Activated CD4-positive, alpha-beta T cell treated with anti-CD3 and anti-CD28 coated beads, Interleukin-2, amount 10 ng/mL, durations not matched to agents 24 days and 14 days (primary cell): ENCODE results near the gene ATP8B1. TPM values are rescaled to one million over a fixed set of nuclear protein-coding genes. Genes with fewer than 3 reads are reported as not detected.
"Not testable (repeated sequence)": the region's sequence is repeated elsewhere in the genome, so short reads cannot be mapped to it uniquely, and the experiment has no call there.

Experiments used
- DNase-seq: peaks from one replicate; pipeline ENCODE4 v3.0.0; 2022
- H3K27ac Mint-ChIP-seq: one replicate; pipeline ENCODE4 v1.8.0; 2022; ENCODE audit warnings: mild to moderate bottlenecking, mixed read lengths
- H3K27me3 Mint-ChIP-seq: one replicate; pipeline ENCODE4 v1.8.0; 2022; ENCODE audit warnings: mixed read lengths
- H3K36me3 Mint-ChIP-seq: one replicate; pipeline ENCODE4 v1.8.0; 2022; ENCODE audit warnings: low read depth, mild to moderate bottlenecking, mixed read lengths
- H3K4me1 Mint-ChIP-seq: one replicate; pipeline ENCODE4 v1.8.0; 2021; ENCODE audit warnings: mixed read lengths
- H3K4me3 Mint-ChIP-seq: one replicate; pipeline ENCODE4 v1.8.0; 2022; ENCODE audit warnings: mild to moderate bottlenecking, moderate library complexity, mixed read lengths
- H3K9me3 Mint-ChIP-seq: one replicate; pipeline ENCODE4 v1.8.0; 2021; ENCODE audit warnings: mixed read lengths
- intact Hi-C: fragments of 100-400 bp; cut with micrococcal nuclease; formaldehyde crosslinking; loops from one replicate; pipeline ENCODE4 v1.15.1; 2023
- total RNA-seq: library from RNA; stranded (reverse); gene quantifications from 2 replicates; pipeline ENCODE4 v1.2.3, GENCODE V29; 2022

Gene ATP8B1
- total RNA-seq, 1 donor from 2014 or later = not detected

DNA sequence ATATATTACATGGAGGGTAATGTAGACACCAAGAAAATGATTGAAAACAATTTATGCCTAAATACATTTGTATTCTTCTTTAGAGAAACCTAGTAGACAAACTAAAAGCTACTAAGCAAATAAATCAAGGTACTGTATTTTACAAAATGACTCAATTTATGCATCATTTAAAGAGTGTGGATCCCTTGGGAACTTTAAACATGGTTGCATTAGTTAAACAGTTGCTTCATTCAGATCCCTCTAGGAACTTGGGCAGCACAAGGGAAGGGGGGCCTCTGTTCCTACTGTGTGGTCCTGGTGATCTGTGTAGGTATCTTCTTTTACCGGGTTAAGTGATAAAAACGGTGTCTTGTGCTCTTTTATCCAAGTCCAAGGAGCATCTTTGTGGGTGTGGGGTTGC lies 31.5 kb upstream of the ATP8B1 start:
- no peak overlapping the region for H3K27ac Mint-ChIP-seq
- intact Hi-C loops = loop anchor here (5.0 to 10.0 kb wide), 2 partner anchors 82 to 1520 kb away; partner anchors contain the start of gene LMAN1
- H3K4me1 Mint-ChIP-seq = peaks cover 32% of the 10 kb centered on the region
- H3K4me3 Mint-ChIP-seq = no peak overlapping the region
- peaks cover 24% of the 10 kb centered on the region for H3K9me3 Mint-ChIP-seq
- DNase-seq = no peak
- H3K36me3 Mint-ChIP-seq = peaks cover 5% of the 10 kb centered on the region
- H3K27me3 Mint-ChIP-seq = peaks cover 11% of the 10 kb centered on the region

DNA sequence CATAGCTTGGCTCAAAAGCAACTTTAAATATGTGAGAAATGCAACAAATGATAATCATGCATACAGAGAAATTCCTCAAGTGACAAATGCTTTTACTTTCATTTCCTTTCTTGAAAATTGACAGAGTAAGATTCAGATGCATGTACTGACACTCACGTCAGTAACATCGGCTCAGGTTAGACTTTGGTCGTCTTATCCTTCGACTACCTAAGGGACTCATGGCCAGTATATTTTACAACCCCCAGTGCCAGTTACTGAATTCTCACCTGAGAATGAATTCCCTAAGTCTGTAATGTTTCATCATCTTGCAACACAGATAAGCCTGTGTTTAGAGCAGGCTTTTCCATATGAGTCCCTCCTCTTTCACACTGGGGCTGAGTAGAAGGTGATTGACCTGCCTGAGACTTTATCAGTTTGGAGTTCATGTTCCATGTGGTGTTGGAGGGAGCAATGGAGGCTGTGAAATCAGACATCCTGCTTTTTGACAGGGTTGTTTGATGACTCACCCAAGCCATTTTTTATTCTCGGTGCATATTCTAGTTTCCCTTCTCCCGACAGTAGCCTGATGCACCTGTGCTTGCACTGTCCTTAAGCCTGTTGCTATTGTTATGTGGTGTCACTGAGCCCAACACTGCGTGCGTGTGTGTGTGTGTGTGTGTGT lies 30.5 kb upstream of the ATP8B1 start:
- Mint-ChIP-seq H3K9me3 (peaks cover 23% of the 10 kb centered on the region), H3K4me1 (peaks cover 31% of the 10 kb centered on the region), H3K27ac (peak overlapping the region; percentile 46), H3K4me3 (peak overlapping the region; percentile 70), H3K36me3 (peaks cover 5% of the 10 kb centered on the region), H3K27me3 (peaks cover 15% of the 10 kb centered on the region)
- intact Hi-C loops = loop anchor here (1.0 to 10.0 kb wide), 3 partner anchors 8 to 1521 kb away; partner anchors contain the start of gene LMAN1
- peak; percentile 74 for DNase-seq

DNA sequence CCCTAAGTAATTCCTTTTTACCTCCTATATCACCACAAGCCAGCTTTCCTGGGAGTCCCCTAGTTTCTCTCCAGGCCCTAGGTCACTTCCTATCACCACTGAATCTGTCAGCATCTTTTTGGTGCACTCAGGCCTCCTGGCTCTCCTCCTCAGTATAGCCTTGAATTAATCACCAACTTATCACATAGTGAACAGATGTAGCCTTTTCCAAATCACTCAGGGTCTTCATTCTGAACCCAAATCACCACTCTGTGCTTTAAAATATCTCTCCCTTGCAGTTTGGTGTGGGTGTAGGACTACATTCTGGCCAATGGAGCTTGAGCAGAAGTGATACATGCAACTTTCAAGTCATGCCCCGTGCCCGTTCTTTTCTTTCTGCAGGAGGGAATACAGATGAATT lies 29.6 kb upstream of the ATP8B1 start:
- peaks cover 23% of the 10 kb centered on the region for H3K4me1 Mint-ChIP-seq
- intact Hi-C loops = loop anchor here (1.0 to 10.0 kb wide), 3 partner anchors 9 to 1522 kb away; partner anchors contain the start of gene LMAN1

GRCh38 chr18:57831597-57832377 lies 28.7 kb upstream of the ATP8B1 start:
- Mint-ChIP-seq H3K4me3 (no peak overlapping the region), H3K9me3 (peaks cover 16% of the 10 kb centered on the region), H3K4me1 (peaks cover 23% of the 10 kb centered on the region), H3K27me3 (peaks cover 20% of the 10 kb centered on the region), H3K36me3 (peaks cover 5% of the 10 kb centered on the region), H3K27ac (peak overlapping the region; percentile 23)
- no peak for DNase-seq
- intact Hi-C loops = loop anchor here (5.0 to 10.0 kb wide), 2 partner anchors 79 to 1523 kb away; partner anchors contain the start of gene LMAN1

More for the DNA sequence above, 29.6 kb upstream of the ATP8B1 start:
- DNase-seq = no peak
- no peak overlapping the region for H3K27ac Mint-ChIP-seq
- H3K36me3 Mint-ChIP-seq = peaks cover 5% of the 10 kb centered on the region
- peak overlapping the region; percentile 27 for H3K4me3 Mint-ChIP-seq
- H3K27me3 Mint-ChIP-seq = peaks cover 13% of the 10 kb centered on the region
- peaks cover 19% of the 10 kb centered on the region for H3K9me3 Mint-ChIP-seq

DNA sequence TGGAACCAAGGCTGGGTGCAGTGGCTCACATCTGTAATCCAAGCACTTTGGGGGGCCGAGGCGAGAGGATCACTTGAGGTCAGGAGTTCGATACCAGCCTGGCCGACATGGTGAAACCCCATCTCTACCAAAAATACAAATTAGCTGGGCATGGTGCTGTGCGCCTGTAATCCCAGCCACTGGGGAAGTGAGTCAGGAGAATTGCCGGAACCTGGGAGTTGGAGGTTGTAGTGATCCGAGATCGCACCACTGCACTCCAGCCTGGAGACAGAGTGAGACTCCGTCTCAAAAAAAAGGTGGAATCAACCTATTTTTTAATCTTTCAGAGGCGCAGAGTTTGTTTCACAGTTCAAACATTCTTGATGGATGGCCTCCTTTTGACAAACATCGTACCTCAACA lies 24.5 kb upstream of the ATP8B1 start:
- peaks cover 5% of the 10 kb centered on the region for H3K9me3 Mint-ChIP-seq
- intact Hi-C loops = no loop called here
- DNase-seq = no peak
- H3K4me1 Mint-ChIP-seq = peaks cover 5% of the 10 kb centered on the region
- no peak overlapping the region for H3K4me3 Mint-ChIP-seq
- no peak overlapping the region for H3K27ac Mint-ChIP-seq
- H3K36me3 Mint-ChIP-seq = peaks cover 4% of the 10 kb centered on the region
- H3K27me3 Mint-ChIP-seq = peaks cover 23% of the 10 kb centered on the region

DNA sequence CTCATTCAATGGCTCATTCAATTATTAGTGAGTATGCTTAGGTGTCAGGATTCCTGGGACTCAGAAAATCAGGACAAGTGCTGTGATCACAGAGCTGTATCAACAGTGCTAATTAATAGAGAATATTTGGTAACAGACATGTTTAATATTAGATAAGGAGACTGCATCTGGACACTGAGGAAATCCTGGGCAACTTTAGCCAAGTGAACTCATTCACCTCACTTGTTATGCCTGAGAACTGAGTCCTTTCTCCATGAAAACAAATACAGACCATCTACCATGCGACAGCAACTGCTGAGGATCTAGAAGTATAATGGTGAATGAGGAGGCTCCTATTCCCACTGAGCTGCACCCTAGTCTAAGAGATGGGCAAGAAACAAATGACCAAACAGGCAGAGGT lies 23.1 kb upstream of the ATP8B1 start:
- Mint-ChIP-seq H3K4me1 (no peaks in the 10 kb centered on the region), H3K36me3 (no peaks in the 10 kb centered on the region), H3K4me3 (no peak overlapping the region), H3K27me3 (peaks cover 26% of the 10 kb centered on the region), H3K9me3 (peaks cover under 1% of the 10 kb centered on the region), H3K27ac (no peak overlapping the region)
- intact Hi-C loops = no loop called here
- no peak for DNase-seq

GRCh38 chr18:57820583-57820982 lies 17.5 kb upstream of the ATP8B1 start:
- H3K9me3 Mint-ChIP-seq, H3K4me1 Mint-ChIP-seq, DNase-seq, H3K4me3 Mint-ChIP-seq, H3K27ac Mint-ChIP-seq, intact Hi-C loops, H3K36me3 Mint-ChIP-seq: not testable (repeated sequence)
- peaks cover 13% of the 10 kb centered on the region for H3K27me3 Mint-ChIP-seq

- intact Hi-C loops = no loop called here
- peaks cover 13% of the 10 kb centered on the region for H3K27me3 Mint-ChIP-seq
- H3K4me1 Mint-ChIP-seq = no peaks in the 10 kb centered on the region
- no peak overlapping the region for H3K27ac Mint-ChIP-seq
- DNase-seq = no peak
- H3K36me3 Mint-ChIP-seq = no peaks in the 10 kb centered on the region
- H3K4me3 Mint-ChIP-seq = no peak overlapping the region
- no peaks in the 10 kb centered on the region for H3K9me3 Mint-ChIP-seq
Measured at GRCh38 chr18:57819671-57820460, 16.8 kb upstream of the ATP8B1 start.

DNA sequence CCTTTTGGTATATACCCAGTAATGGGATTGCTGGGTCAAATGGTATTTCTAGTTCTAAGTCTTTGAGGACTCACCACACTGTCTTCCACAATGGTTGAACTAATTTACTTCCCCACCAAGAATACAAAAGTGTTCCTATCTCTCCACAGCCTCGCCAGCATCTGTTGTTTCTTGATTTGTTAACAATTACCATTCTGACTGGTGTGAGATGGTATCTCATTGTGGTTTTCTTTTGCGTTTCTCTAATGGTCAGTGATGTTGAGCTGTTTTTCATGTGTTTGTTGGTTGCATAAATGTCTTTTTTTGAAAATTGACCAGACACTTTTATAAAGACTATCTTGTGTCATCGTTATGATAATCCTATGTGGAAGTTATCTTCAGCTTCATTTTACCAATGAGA lies 16.0 kb upstream of the ATP8B1 start:
- DNase-seq = no peak
- Mint-ChIP-seq H3K36me3 (no peaks in the 10 kb centered on the region), H3K4me1 (no peaks in the 10 kb centered on the region), H3K4me3 (no peak overlapping the region), H3K27me3 (peaks cover 14% of the 10 kb centered on the region), H3K27ac (no peak overlapping the region), H3K9me3 (no peaks in the 10 kb centered on the region)
- intact Hi-C loops = no loop called here

- DNase-seq = no peak
- Mint-ChIP-seq H3K27ac (no peak overlapping the region), H3K27me3 (peaks cover 17% of the 10 kb centered on the region), H3K36me3 (no peaks in the 10 kb centered on the region), H3K4me3 (no peak overlapping the region), H3K4me1 (no peaks in the 10 kb centered on the region), H3K9me3 (peaks cover 8% of the 10 kb centered on the region)
- intact Hi-C loops = no loop called here
Measured at GRCh38 chr18:57816208-57816954, 13.3 kb upstream of the ATP8B1 start.

GRCh38 chr18:57814555-57814954 lies 11.4 kb upstream of the ATP8B1 start:
- peaks cover 16% of the 10 kb centered on the region for H3K27me3 Mint-ChIP-seq
- H3K36me3 Mint-ChIP-seq = no peaks in the 10 kb centered on the region
- DNase-seq = no peak
- H3K4me3 Mint-ChIP-seq = no peak overlapping the region
- intact Hi-C loops = no loop called here
- no peak overlapping the region for H3K27ac Mint-ChIP-seq
- peaks cover 10% of the 10 kb centered on the region for H3K9me3 Mint-ChIP-seq
- H3K4me1 Mint-ChIP-seq = no peaks in the 10 kb centered on the region

DNA sequence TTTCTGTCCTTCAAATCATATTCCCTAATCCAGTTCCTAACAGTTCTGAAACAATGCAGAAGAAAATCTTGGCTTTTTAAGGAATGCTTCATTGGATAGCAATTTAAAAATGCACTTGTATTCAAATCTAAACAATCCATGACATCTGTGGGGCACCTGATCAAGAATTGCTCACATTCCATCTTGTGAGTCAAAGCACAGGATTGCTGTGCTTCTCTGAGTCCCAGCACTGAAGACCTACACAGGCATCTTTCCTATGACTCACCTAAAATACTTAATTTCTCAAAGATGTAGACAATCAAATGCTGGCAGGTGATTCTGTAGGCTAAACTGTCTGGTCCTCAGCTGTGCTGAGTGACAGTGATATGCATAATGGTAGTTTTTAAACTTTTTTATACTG lies 10.1 kb upstream of the ATP8B1 start:
- no peak for DNase-seq
- no peak overlapping the region for H3K27ac Mint-ChIP-seq
- intact Hi-C loops = no loop called here
- H3K9me3 Mint-ChIP-seq = peaks cover 10% of the 10 kb centered on the region
- peaks cover 22% of the 10 kb centered on the region for H3K27me3 Mint-ChIP-seq
- H3K4me1 Mint-ChIP-seq = no peaks in the 10 kb centered on the region
- H3K4me3 Mint-ChIP-seq = no peak overlapping the region
- no peaks in the 10 kb centered on the region for H3K36me3 Mint-ChIP-seq

GRCh38 chr18:57812126-57812477 lies 9.0 kb upstream of the ATP8B1 start:
- no peak for DNase-seq
- intact Hi-C loops = no loop called here
- peaks cover 10% of the 10 kb centered on the region for H3K9me3 Mint-ChIP-seq
- H3K27me3 Mint-ChIP-seq = peaks cover 27% of the 10 kb centered on the region
- H3K4me1 Mint-ChIP-seq = no peaks in the 10 kb centered on the region
- H3K4me3 Mint-ChIP-seq = no peak overlapping the region
- no peak overlapping the region for H3K27ac Mint-ChIP-seq
- H3K36me3 Mint-ChIP-seq = no peaks in the 10 kb centered on the region
